Liver (tissue), 9 donors: Measurements from ENCODE around the gene SIPA1L2. TPM values are rescaled to one million over a fixed set of nuclear protein-coding genes. Genes with fewer than 3 reads are reported as not detected.

Experiments
- DNase-seq: peaks from one replicate; pipeline ENCODE4 v3.0.0-alpha.2; 2017; ENCODE audit warnings: low spot score
- H3K27ac ChIP-seq, 2 donors: one replicate each; pipeline ENCODE4 v1.7.0; 2013; ENCODE audit warnings: inconsistent platforms in 2 of 2, low read length in 2 of 2, control low read depth in 1 of 2, low read depth in 1 of 2, mild to moderate bottlenecking in 1 of 2
- H3K27me3 ChIP-seq, 4 donors: one replicate each; pipeline versions ENCODE4 v1.6.1 to v1.7.0; 2013; ENCODE audit warnings: low read length in 3 of 4, inconsistent platforms in 1 of 4, mild to moderate bottlenecking in 1 of 4, moderate library complexity in 1 of 4; ENCODE audit not compliant: control insufficient read depth in 4 of 4, insufficient read depth in 4 of 4
- H3K36me3 ChIP-seq, 4 donors: one replicate each; pipeline versions ENCODE4 v1.6.1 to v1.7.0; 2013; ENCODE audit warnings: low read length in 3 of 4, mild to moderate bottlenecking in 3 of 4, low read depth in 1 of 4, moderate library complexity in 1 of 4; ENCODE audit not compliant: control insufficient read depth in 4 of 4, insufficient read depth in 3 of 4
- H3K4me1 ChIP-seq, 4 donors: one replicate each; pipeline versions ENCODE4 v1.6.1 to v1.7.0; 2013; ENCODE audit warnings: low read length in 3 of 4, mild to moderate bottlenecking in 3 of 4, moderate library complexity in 1 of 4; ENCODE audit not compliant: control insufficient read depth in 4 of 4, insufficient read depth in 4 of 4
- H3K4me3 ChIP-seq, 3 donors: one replicate each; pipeline versions ENCODE4 v1.6.1 to v1.7.0; 2013; ENCODE audit warnings: low read length in 3 of 3, control low read depth in 1 of 3, low read depth in 1 of 3, mild to moderate bottlenecking in 1 of 3
- H3K9ac ChIP-seq, 2 donors: one replicate each; pipeline ENCODE4 v1.7.0; 2013; ENCODE audit warnings: low read length in 2 of 2, mild to moderate bottlenecking in 2 of 2, moderate library complexity in 2 of 2, control low read depth in 1 of 2, low read depth in 1 of 2
- H3K9me3 ChIP-seq, 4 donors: one replicate each; pipeline versions ENCODE4 v1.6.1 to v1.7.0; 2013; ENCODE audit warnings: low read length in 3 of 4; ENCODE audit not compliant: control insufficient read depth in 4 of 4
- ATF3 ChIP-seq: IDR thresholded peaks from 2 replicates; pipeline ENCODE4 v1.6.1; 2016; ENCODE audit warnings: antibody characterized with exemption
- CTCF ChIP-seq: fragments of 150-350 bp; IDR thresholded peaks from 2 replicates; pipeline ENCODE4 v1.5.1; 2017; ENCODE audit warnings: improper control_type of control experiment, low read depth, low read length; ENCODE audit not compliant: missing input control
- EGR1 ChIP-seq, 2 donors: IDR thresholded peaks; 2 replicates each; pipeline ENCODE4 v1.6.1; 2016 to 2018; ENCODE audit warnings: antibody characterized with exemption in 2 of 2, low read depth in 2 of 2
- FOXA1 ChIP-seq: IDR thresholded peaks from 2 replicates; pipeline ENCODE4 v1.6.1; 2016; ENCODE audit warnings: antibody characterized with exemption
- GABPA ChIP-seq, 2 donors: IDR thresholded peaks in 1 of 2; conservative IDR thresholded peaks in 1 of 2; 2 replicates each; pipeline ENCODE4 v1.6.1; 2016; ENCODE audit warnings: antibody characterized with exemption in 2 of 2, mild to moderate bottlenecking in 1 of 2, moderate library complexity in 1 of 2
- HNF4A ChIP-seq, 2 donors: conservative IDR thresholded peaks; 2 replicates each; pipeline ENCODE4 v1.6.1; 2016; ENCODE audit warnings: antibody characterized with exemption in 2 of 2, mild to moderate bottlenecking in 2 of 2
- HNF4G ChIP-seq: IDR thresholded peaks from 2 replicates; pipeline ENCODE4 v1.6.1; 2016; ENCODE audit warnings: antibody characterized with exemption
- JUND ChIP-seq, 2 donors: IDR thresholded peaks; 2 replicates each; pipeline ENCODE4 v1.6.1; 2016; ENCODE audit warnings: antibody characterized with exemption in 2 of 2
- MAX ChIP-seq: IDR thresholded peaks from 2 replicates; pipeline ENCODE4 v1.6.1; 2016; ENCODE audit warnings: antibody characterized with exemption
- NR2F2 ChIP-seq: IDR thresholded peaks from 2 replicates; pipeline ENCODE4 v1.6.1; 2016; ENCODE audit warnings: antibody characterized with exemption
- REST ChIP-seq: IDR thresholded peaks from 2 replicates; pipeline ENCODE4 v1.6.1; 2016; ENCODE audit warnings: antibody characterized with exemption, mild to moderate bottlenecking
- RXRA ChIP-seq, 2 donors: IDR thresholded peaks; 2 replicates each; pipeline ENCODE4 v1.6.1; 2017 to 2018; ENCODE audit warnings: antibody characterized with exemption in 2 of 2, mild to moderate bottlenecking in 1 of 2
- TAF1 ChIP-seq: conservative IDR thresholded peaks from 2 replicates; pipeline ENCODE4 v1.6.1; 2016; ENCODE audit warnings: antibody characterized with exemption, mild to moderate bottlenecking
- WGBS: extraction: QIAGEN DNeasy Blood & Tissue Kit; methylation state at CpG from one replicate; pipeline ENCODE4 v1.1.7; 2013; 5-methylcytosine and 5-hydroxymethylcytosine counted together
- polyA plus RNA-seq, 2 donors: library from polyadenylated mRNA; stranded (reverse) in 1 of 2; unstranded in 1 of 2; fragments of 200-250 nt in 1 of 2; fragments of >200 nt in 1 of 2; fragmentation: Nextera tagmentation in 1 of 2; extraction: Ambion mirVana in 1 of 2; gene quantifications; one replicate each; pipeline versions ENCODE4 v1.2.1 to v1.2.3, GENCODE V29; 2013 to 2015
- total RNA-seq, 2 donors: library from RNA; depleted of rRNA; stranded (reverse); fragments of >200 nt; gene quantifications; one replicate each; pipeline ENCODE4 v1.2.3, GENCODE V29; 2014
- donor health status: healthy.
- donor health status: healthy.
- donor health status: healthy.
- donor health status: healthy.
- donor health status: healthy.

SIPA1L2 gene
- total and polyA plus RNA-seq, 4 donors, result 1.9 to 18.5 (median 4.0) TPM

- 77% methylated on average over 11 of the region's 11 CpGs for WGBS
- Histone ChIP-seq H3K9me3 (no peaks in the 10 kb centered on the region), H3K36me3 (no peaks in the 10 kb centered on the region), H3K9ac (no peak overlapping the region), H3K4me3 (no peak overlapping the region), H3K4me1 (no peaks in the 10 kb centered on the region), H3K27me3 (no peaks in the 10 kb centered on the region), H3K27ac (no peak overlapping the region)
- DNase-seq, result no peak
- TF ChIP-seq NR2F2 (no peak), EGR1 (IDR thresholded peaks at IDR 0.05; ENCODE audit: low read depth in 2 of 2) (no peak), GABPA (IDR thresholded peaks at IDR 0.05 in 1 of 2, conservative IDR thresholded peaks at IDR 0.05 in 1 of 2) (no peak), HNF4G (no peak), REST (no peak), ATF3 (no peak), RXRA (IDR thresholded peaks at IDR 0.05) (no peak), CTCF (no peak), HNF4A (conservative IDR thresholded peaks at IDR 0.05) (no peak), TAF1 (no peak)
Measured at GRCh38 chr1:232599178-232600041, 30.5 kb downstream of the SIPA1L2 start.

GRCh38 chr1:232598837-232599177, 31.1 kb downstream of the SIPA1L2 start:
- WGBS, result 94% methylated on average over 4 of the region's 4 CpGs
- Histone ChIP-seq H3K27me3 (no peaks in the 10 kb centered on the region), H3K4me1 (no peaks in the 10 kb centered on the region), H3K27ac (no peak overlapping the region), H3K9me3 (no peaks in the 10 kb centered on the region), H3K9ac (no peak overlapping the region), H3K4me3 (no peak overlapping the region), H3K36me3 (no peaks in the 10 kb centered on the region)
- no peak for TF ChIP-seq CTCF
- TF ChIP-seq NR2F2, result no peak
- no peak for TF ChIP-seq MAX
- no peak for TF ChIP-seq FOXA1
- no peak for TF ChIP-seq JUND (IDR thresholded peaks at IDR 0.05)
- TF ChIP-seq REST, result no peak
- no peak for TF ChIP-seq HNF4A (conservative IDR thresholded peaks at IDR 0.05)
- no peak for TF ChIP-seq TAF1
- no peak for DNase-seq
